HFF-Myc (cell line): ENCODE measurements around the gene HOTAIR.

ENCODE experiments used
- DNase-seq: peaks from one replicate; pipeline ENCODE4 v3.0.0-alpha.2; 2011; ENCODE audit warnings: low read depth; ENCODE audit errors: extremely low read depth
- H3K4me3 ChIP-seq: replicated peaks from 2 replicates; pipeline ENCODE4 v1.5.1; 2011; ENCODE audit warnings: low read depth, mild to moderate bottlenecking, control low read depth, low read length
- TF ChIP-seq, protein P1 (sequence below): IDR thresholded peaks from 2 replicates; pipeline ENCODE4 v1.5.1; 2012; ENCODE audit warnings: mild to moderate bottlenecking, low read depth, low read length, control low read depth; ENCODE audit errors: missing control alignments

HOTAIR gene

DNA sequence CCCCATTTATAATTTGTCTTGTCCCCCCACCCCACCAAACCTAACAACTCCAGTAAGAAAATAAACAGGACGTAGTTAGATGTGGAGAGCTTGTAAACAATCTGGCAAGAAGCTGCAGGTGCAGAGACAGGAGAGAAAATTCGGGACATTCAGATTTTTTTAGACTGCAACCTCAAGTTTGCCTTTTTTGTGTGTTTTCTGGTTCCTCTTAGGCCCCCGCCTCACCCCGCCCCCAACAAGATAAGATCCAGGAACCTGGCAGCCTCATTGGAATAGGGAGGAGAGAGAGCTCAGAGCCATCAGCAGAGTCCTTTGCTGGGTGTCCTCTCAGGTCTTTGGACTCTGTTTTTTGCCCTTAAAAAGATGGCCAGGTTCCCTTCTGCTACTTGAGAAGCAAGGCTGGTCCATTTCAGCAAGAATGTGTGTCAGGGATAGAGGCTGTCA, 13.1 kb upstream of the HOTAIR start:
- TF ChIP-seq, protein P1, sequence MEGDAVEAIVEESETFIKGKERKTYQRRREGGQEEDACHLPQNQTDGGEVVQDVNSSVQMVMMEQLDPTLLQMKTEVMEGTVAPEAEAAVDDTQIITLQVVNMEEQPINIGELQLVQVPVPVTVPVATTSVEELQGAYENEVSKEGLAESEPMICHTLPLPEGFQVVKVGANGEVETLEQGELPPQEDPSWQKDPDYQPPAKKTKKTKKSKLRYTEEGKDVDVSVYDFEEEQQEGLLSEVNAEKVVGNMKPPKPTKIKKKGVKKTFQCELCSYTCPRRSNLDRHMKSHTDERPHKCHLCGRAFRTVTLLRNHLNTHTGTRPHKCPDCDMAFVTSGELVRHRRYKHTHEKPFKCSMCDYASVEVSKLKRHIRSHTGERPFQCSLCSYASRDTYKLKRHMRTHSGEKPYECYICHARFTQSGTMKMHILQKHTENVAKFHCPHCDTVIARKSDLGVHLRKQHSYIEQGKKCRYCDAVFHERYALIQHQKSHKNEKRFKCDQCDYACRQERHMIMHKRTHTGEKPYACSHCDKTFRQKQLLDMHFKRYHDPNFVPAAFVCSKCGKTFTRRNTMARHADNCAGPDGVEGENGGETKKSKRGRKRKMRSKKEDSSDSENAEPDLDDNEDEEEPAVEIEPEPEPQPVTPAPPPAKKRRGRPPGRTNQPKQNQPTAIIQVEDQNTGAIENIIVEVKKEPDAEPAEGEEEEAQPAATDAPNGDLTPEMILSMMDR = no peak
- H3K4me3 ChIP-seq = no peak overlapping the region; the same call in 1 of the 2 replicates
- DNase-seq = no peak

DNA sequence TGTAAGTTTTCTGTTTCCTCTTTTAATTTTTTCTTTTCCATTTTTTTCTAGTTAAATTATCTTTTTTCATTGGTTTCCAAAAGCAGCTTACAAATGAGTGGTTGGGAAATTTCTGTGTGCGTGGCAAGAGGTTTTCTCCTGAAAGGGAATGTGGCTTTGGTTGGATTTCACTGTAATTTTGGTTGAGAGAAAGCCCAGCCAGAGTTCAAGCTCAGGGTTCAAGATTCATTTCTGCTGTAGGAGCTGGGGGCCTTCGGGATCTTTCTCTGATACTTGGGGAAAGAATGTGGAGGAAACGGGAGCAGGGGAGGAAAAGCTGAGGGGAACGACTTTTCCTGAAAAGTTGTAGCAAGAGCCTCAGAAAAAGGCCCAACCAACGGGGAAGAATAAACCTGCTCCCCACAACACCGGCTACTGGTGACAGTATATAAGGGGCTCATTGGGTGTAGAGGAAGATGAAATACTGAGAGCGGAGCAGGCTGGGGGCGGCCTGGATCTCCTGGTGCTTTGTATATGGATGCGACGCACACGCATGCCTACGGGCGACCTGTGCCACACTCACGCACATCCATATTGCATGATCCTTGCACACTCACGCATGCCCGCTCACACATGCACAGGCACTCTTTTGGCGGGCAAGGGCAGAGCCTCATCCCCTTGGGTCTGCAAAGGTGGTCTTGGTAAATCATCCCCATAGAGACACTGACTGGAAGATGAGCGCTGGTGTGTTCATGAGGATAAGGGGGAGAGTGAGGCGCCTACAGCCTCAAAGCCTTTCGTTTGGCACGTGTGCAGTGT, 12.1 kb upstream of the HOTAIR start:
- TF ChIP-seq, protein P1 = no peak
- no peak for DNase-seq

DNA sequence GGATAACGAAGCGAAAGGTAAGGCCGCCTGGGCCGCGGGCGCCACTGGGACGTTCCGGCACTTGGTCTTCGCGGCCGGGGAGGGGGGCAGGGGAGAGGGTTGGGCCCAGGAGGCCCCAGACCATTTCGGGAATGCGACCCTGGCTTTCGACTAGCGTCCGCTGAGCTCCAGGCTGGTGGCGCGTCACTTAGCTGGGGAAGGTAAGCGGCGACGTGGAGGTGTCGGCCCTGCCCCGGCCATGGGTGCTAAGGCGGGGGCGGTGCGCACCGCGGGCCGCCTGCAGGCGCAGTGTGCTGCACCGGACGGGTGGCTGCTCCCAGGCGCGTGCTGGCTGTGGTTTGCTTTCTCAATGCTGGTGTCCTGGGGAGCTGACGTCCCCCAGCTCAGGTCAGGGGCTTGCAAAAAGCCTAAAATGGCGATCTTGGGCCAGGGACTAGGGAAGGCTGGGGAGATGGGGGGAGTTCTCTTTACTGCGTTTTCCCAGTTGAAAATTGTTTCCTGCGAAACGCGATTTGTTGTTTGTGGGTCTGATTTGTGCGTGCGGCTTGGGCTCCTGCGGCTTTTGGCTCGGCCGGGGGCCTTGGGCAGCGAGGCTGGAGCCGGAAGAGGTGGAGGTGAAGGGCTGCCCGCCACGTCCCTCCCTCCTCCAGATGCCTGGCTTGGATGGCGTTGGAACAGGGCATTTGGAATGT, 11.4 kb upstream of the HOTAIR start:
- peak overlapping the region; percentile 51 for H3K4me3 ChIP-seq
- DNase-seq = no peak
- TF ChIP-seq, protein P1 = no peak

More for the DNA sequence above, 12.1 kb upstream of the HOTAIR start:
- peak overlapping the region; percentile 51 for H3K4me3 ChIP-seq

DNA sequence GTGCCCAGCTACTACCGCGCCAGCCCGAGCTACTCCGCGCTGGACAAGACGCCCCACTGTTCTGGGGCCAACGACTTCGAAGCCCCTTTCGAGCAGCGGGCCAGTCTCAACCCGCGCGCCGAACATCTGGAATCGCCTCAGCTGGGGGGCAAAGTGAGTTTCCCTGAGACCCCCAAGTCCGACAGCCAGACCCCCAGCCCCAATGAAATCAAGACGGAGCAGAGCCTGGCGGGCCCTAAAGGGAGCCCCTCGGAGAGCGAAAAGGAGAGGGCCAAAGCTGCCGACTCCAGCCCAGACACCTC, 10.9 kb upstream of the HOTAIR start:
- peak overlapping the region; percentile 51 for H3K4me3 ChIP-seq
- DNase-seq = no peak
- TF ChIP-seq, protein P1 = no peak

DNA sequence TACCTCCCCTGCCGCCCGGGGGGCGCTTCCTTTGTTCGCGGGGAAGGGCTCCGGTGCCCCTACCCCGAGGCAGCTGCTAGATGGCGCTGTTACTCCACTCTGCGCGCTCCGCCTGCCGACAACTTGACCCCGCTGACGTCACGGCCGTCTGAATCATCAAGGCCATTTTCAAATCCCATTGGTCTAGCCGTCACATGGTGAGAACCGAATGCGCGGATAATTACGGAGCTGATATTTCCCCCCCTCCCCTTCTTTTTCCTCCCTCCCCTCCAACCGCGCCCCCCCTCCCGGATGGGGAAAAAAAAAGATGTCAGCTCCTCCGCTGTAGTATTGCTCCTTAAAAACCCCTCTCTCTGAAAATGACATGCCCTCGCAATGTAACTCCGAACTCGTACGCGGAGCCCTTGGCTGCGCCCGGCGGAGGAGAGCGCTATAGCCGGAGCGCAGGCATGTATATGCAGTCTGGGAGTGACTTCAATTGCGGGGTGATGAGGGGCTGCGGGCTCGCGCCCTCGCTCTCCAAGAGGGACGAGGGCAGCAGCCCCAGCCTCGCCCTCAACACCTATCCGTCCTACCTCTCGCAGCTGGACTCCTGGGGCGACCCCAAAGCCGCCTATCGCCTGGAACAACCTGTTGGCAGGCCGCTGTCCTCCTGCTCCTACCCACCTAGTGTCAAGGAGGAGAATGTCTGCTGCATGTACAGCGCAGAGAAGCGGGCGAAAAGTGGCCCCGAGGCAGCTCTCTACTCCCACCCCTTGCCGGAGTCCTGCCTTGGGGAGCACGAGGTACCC, 10.3 kb upstream of the HOTAIR start, which contains the start of gene HOXC10:
Gene HOXC10, plus strand, starts transcription at position 246 of the 791 bp plus-strand sequence. Its CDS starts 114 bp downstream, at position 360.
- peak within 1 kb of the TSS; percentile 51 for H3K4me3 ChIP-seq
- DNase-seq = peak; percentile 83
- TF ChIP-seq, protein P1 = peak; percentile 74

DNA sequence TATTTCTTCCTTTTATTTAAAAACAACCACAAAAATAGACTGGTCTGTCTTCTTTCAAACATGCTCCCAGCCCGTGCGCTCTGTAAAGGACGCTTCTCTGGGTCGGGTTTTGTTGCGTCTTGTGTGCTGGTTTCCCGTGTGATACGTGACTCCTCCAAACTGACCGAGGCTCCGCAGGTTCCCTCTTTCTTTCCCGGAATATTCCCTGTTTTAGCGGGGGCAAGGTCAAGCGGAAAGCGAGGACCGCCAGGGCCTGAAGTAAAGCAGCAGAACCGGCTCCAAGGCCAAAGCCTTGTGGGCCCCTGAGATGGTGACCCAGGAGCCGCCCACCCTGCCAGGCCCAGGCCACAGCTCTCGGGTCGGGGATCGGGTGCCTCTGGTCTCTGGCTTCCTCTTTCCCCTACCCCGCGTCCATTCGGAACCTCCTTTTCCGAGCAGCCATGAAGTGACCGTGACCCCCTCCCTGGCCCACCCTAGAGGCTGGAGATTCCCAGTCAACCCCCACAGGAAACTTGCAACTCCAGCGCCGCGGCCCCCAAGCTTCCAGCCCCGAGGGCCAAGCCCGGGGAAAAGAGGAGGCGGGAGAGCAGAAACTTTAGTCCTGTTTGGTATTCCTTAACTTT, 9.3 kb upstream of the HOTAIR start:
- TF ChIP-seq, protein P1 = no peak
- no peak for DNase-seq
- peak overlapping the region; percentile 20 for H3K4me3 ChIP-seq
